K562 (cell line): ENCODE results near the gene NCL. TPM values are rescaled to one million over a fixed set of nuclear protein-coding genes. Genes with fewer than 3 reads are reported as not detected.

Experiments
- CBFA2T2 ChIP-seq: fragments of 450-650 bp; conservative IDR thresholded peaks from 2 replicates; pipeline ENCODE4 v1.6.1; 2017; ENCODE audit warnings: mild to moderate bottlenecking
- CSDE1 ChIP-seq, 2 experiments: fragments of 450-650 bp; IDR thresholded peaks; 2 replicates each; pipeline ENCODE4 v1.6.1; 2016; ENCODE audit warnings: mild to moderate bottlenecking in 1 of 2
- E2F5 ChIP-seq: sonication (generic); formaldehyde crosslinking; IDR thresholded peaks from 2 replicates; pipeline ENCODE4 v1.8.0; 2022; ENCODE audit warnings: mild to moderate bottlenecking, missing genetic modification reagents
- ETS1 ChIP-seq: conservative IDR thresholded peaks from 2 replicates; pipeline ENCODE4 v1.6.1; 2011; ENCODE audit warnings: low read depth, mild to moderate bottlenecking, low read length; ENCODE audit not compliant: control insufficient read depth
- FOS ChIP-seq: IDR thresholded peaks from 3 replicates; pipeline ENCODE4 v1.6.1; 2011; ENCODE audit not compliant: insufficient read length; ENCODE audit errors: extremely low read depth
- FOXP4 ChIP-seq: sonication (generic); formaldehyde crosslinking; IDR thresholded peaks from 2 replicates; pipeline ENCODE4 v1.8.0; 2022; ENCODE audit warnings: mild to moderate bottlenecking, missing genetic modification reagents, borderline replicate concordance
- HCFC1 ChIP-seq: IDR thresholded peaks from 2 replicates; pipeline ENCODE4 v1.6.1; 2012; ENCODE audit warnings: low read depth, low read length, improper control_type of control experiment
- HDAC2 ChIP-seq: fragments of 450-650 bp; IDR thresholded peaks from 2 replicates; pipeline ENCODE4 v1.6.1; 2016; ENCODE audit warnings: mild to moderate bottlenecking
- RBM25 ChIP-seq: fragments of 200-400 bp; formaldehyde crosslinking; IDR thresholded peaks from 2 replicates; pipeline ENCODE4 v1.6.1; 2018; ENCODE audit warnings: low read length, low read depth, moderate library complexity; ENCODE audit not compliant: severe bottlenecking
- STAT6 ChIP-seq: sonication (generic); formaldehyde crosslinking; IDR thresholded peaks from 2 replicates; pipeline ENCODE4 v1.8.1; 2023; ENCODE audit warnings: mild to moderate bottlenecking, missing genetic modification reagents
- VEZF1 ChIP-seq: fragments of 200-800 bp; sonication (Bioruptor generic); IDR thresholded peaks from 2 replicates; pipeline ENCODE4 v1.6.1; 2017; ENCODE audit warnings: missing genetic modification characterization, missing compliant biosample characterization
- ZNF12 ChIP-seq: sonication (generic); formaldehyde crosslinking; IDR thresholded peaks from 2 replicates; pipeline ENCODE4 v1.4.0; 2020; ENCODE audit warnings: mild to moderate bottlenecking, missing genetic modification reagents
- polyA plus RNA-seq, 8 experiments: library from polyadenylated mRNA; depleted of rRNA in 4 of 8; stranded (reverse) in 5 of 8; unstranded in 3 of 8; fragments of >200 nt; fragmentation: Nextera tagmentation in 2 of 8; fragmentation: Illumina TruSeq in 1 of 8; extraction: Ambion mirVana in 2 of 8; extraction: Trizol in 1 of 8; gene quantifications; 2 replicates each; pipeline versions ENCODE4 v1.2.1 to v1.2.3, GENCODE V29; 2011 to 2014; ENCODE audit warnings: inconsistent platforms in 1 of 8, missing spikeins in 1 of 8
- total RNA-seq, 7 experiments: library from RNA; depleted of rRNA in 6 of 7; stranded (reverse); fragments of >200 nt in 6 of 7; fragmentation: Illumina TruSeq in 2 of 7; extraction: Trizol in 2 of 7; gene quantifications; 2 replicates each; pipeline versions ENCODE4 v1.2.1 to v1.2.3, GENCODE V29; 2011 to 2021; ENCODE audit warnings: low replicate concordance in 1 of 7

The NCL gene
- total and polyA plus RNA-seq, 9 of the 15 experiments (the other 6 are each of a cell fraction or from before 2014, with no cell fraction given): 80.9 to 732 (median 361) TPM

- TF ChIP-seq FOXP4 (CRISPR knock-in tag) (peak; percentile 99), CBFA2T2 (no peak; the same call in 1 of the 2 replicates), HCFC1 (peak; percentile 47; the same call in 1 of the 2 replicates), ETS1 (peak; percentile 57), RBM25 (peak; percentile 64), ZNF12 (CRISPR knock-in tag) (peak; percentile 73; the same call in 1 of the 2 replicates), E2F5 (CRISPR knock-in tag) (peak; percentile 82; the same call in 1 of the 2 replicates), HDAC2 (no peak), FOS (peak; percentile 86), CSDE1 (IDR thresholded peaks at IDR 0.05) (no peak), VEZF1 (CRISPR knock-in tag) (no peak), STAT6 (no peak)
Observed at GRCh38 chr2:231463698-231464575, at the start of gene NCL (continued).
